HepG2 (cell line): ENCODE results near the gene CHST4. TPM values are rescaled to one million over a fixed set of nuclear protein-coding genes. Genes with fewer than 3 reads are reported as not detected.

Experiments used
- ATAC-seq: fragments of 200-7000 bp; cut with Tn5 transposase; 3 replicates; pipeline ENCODE4 v1.9.1; 2020; ENCODE audit warnings: mild to moderate bottlenecking, moderate library complexity
- BruUV-seq: library from RNA; stranded (reverse); fragments of 400-500 nt; replicated peaks from 2 replicates; lab custom pipeline; 2021; lab: Mats Ljungman, UMichigan
- CTCF ChIA-PET: fragments of 300-600 bp; formaldehyde crosslinking; extraction: SDS; loops from one replicate; lab custom pipeline; 2021; ENCODE audit warnings: low total read pairs, inconsistent platforms, low intra/inter-chr PET ratio; lab: Yijun Ruan, JAX
- POLR2A ChIA-PET: fragments of 350-600 bp; sonication (Branson Sonifier 250); formaldehyde crosslinking; loops from one replicate; lab custom pipeline; 2020; ENCODE audit warnings: antibody characterized with exemption, inconsistent platforms; lab: Yijun Ruan, JAX
- DNase-seq: peaks from one replicate; pipeline ENCODE4 v3.0.0-alpha.2; 2015; ENCODE audit warnings: low spot score
- FAIRE-seq: peaks from 3 replicates; lab custom pipeline; 2011; peaks lifted over from hg19 to GRCh38; lab: Jason Lieb, UNC
- H2AFZ ChIP-seq: one replicate; pipeline ENCODE4 v1.6.1; 2011; ENCODE audit warnings: low read length, inconsistent platforms
- H3K27ac ChIP-seq: fragments of 300-600 bp; 3 replicates; pipeline ENCODE4 v1.8.0; 2011; ENCODE audit warnings: mixed run types, mild to moderate bottlenecking, mixed read lengths, low read length, inconsistent platforms; ENCODE audit not compliant: insufficient read depth; ENCODE audit errors: extremely low read length
- H3K27me3 ChIP-seq, 2 experiments: fragments of 200-600 bp in 1 of 2; 2 replicates in 1 of 2; 3 replicates in 1 of 2; pipeline versions ENCODE4 v1.6.0 to v1.8.0; 2011; ENCODE audit warnings: low read length in 2 of 2, mild to moderate bottlenecking in 2 of 2, moderate library complexity in 2 of 2, inconsistent platforms in 1 of 2; ENCODE audit not compliant: insufficient read depth in 2 of 2, control insufficient read depth in 1 of 2
- H3K36me3 ChIP-seq, 2 experiments: fragments of 200-600 bp in 1 of 2; replicated peaks in 1 of 2; 2 replicates in 1 of 2; 3 replicates in 1 of 2; pipeline versions ENCODE4 v1.5.1 to v1.8.0; 2011; ENCODE audit warnings: low read length in 2 of 2, inconsistent platforms in 1 of 2; ENCODE audit not compliant: insufficient read depth in 2 of 2, control insufficient read depth in 1 of 2
- H3K4me1 ChIP-seq: 2 replicates; pipeline ENCODE4 v1.5.1; 2012; ENCODE audit warnings: low read length, inconsistent platforms; ENCODE audit not compliant: insufficient read depth
- H3K4me2 ChIP-seq: 2 replicates; pipeline ENCODE4 v1.6.0; 2011; ENCODE audit warnings: low read depth, low read length, inconsistent platforms
- H3K4me3 ChIP-seq, 3 experiments: fragments of 200-600 bp in 1 of 3; sonication (generic), shearing (Covaris generic) in 1 of 3; replicated peaks in 1 of 3; 2 replicates each; pipeline ENCODE4 v1.5.1; 2011 to 2016; ENCODE audit warnings: low read length in 3 of 3, inconsistent platforms in 2 of 3, low read depth in 2 of 3, mild to moderate bottlenecking in 2 of 3, control low read depth in 1 of 3, mixed read lengths in 1 of 3; ENCODE audit not compliant: insufficient read depth in 1 of 3
- H3K79me2 ChIP-seq: one replicate; pipeline ENCODE4 v1.6.1; 2011; ENCODE audit warnings: low read length, inconsistent platforms; ENCODE audit not compliant: insufficient read depth
- H3K9ac ChIP-seq: 2 replicates; pipeline ENCODE4 v1.6.0; 2011; ENCODE audit warnings: mild to moderate bottlenecking, low read depth, low read length, inconsistent platforms; ENCODE audit not compliant: insufficient read depth
- H3K9me3 ChIP-seq: 2 replicates; pipeline ENCODE4 v1.5.1; 2012; ENCODE audit warnings: mild to moderate bottlenecking, low read length
- H4K20me1 ChIP-seq: 2 replicates; pipeline ENCODE4 v1.6.0; 2011; ENCODE audit warnings: inconsistent platforms, mild to moderate bottlenecking, low read length, moderate library complexity; ENCODE audit not compliant: insufficient read depth
- ATF2 ChIP-seq: sonication (generic); formaldehyde crosslinking; IDR thresholded peaks from 2 replicates; pipeline ENCODE4 v1.4.0; 2020; ENCODE audit warnings: missing genetic modification reagents
- DBP ChIP-seq: sonication (generic); formaldehyde crosslinking; IDR thresholded peaks from 2 replicates; pipeline ENCODE4 v1.4.0; 2020; ENCODE audit warnings: missing genetic modification reagents; ENCODE audit errors: not compliant biosample characterization
- E2F1 ChIP-seq: sonication (generic); formaldehyde crosslinking; IDR thresholded peaks from 2 replicates; pipeline ENCODE4 v1.5.0; 2020; ENCODE audit warnings: missing genetic modification reagents
- FOXM1 ChIP-seq: sonication (generic); formaldehyde crosslinking; IDR thresholded peaks from 2 replicates; pipeline ENCODE4 v1.5.0; 2020; ENCODE audit warnings: missing genetic modification reagents
- GPBP1L1 ChIP-seq: sonication (generic); formaldehyde crosslinking; IDR thresholded peaks from 2 replicates; pipeline ENCODE4 v1.5.0; 2020; ENCODE audit warnings: mild to moderate bottlenecking, missing genetic modification reagents
- GTF3A ChIP-seq: sonication (generic); formaldehyde crosslinking; conservative IDR thresholded peaks from 2 replicates; pipeline ENCODE4 v1.4.0; 2020; ENCODE audit warnings: mild to moderate bottlenecking, missing genetic modification reagents
- HCFC1 ChIP-seq: fragments of 150-350 bp; IDR thresholded peaks from 2 replicates; pipeline ENCODE4 v1.6.1; 2014; ENCODE audit warnings: low read depth, low read length
- NFE2L2 ChIP-seq: fragments of 150-350 bp; IDR thresholded peaks from 2 replicates; pipeline ENCODE4 v1.6.1; 2014; ENCODE audit warnings: low read length
- NPAS2 ChIP-seq: sonication (generic); formaldehyde crosslinking; IDR thresholded peaks from 2 replicates; pipeline ENCODE4 v1.8.0; 2022; ENCODE audit warnings: mild to moderate bottlenecking, missing genetic modification reagents, borderline replicate concordance
- PRPF4 ChIP-seq: fragments of 200-400 bp; formaldehyde crosslinking; IDR thresholded peaks from 2 replicates; pipeline ENCODE4 v1.6.1; 2016; ENCODE audit warnings: low read length, low read depth; ENCODE audit not compliant: poor library complexity, severe bottlenecking
- WIZ ChIP-seq: sonication (generic); formaldehyde crosslinking; IDR thresholded peaks from 2 replicates; pipeline ENCODE4 v1.5.1; 2020; ENCODE audit warnings: mild to moderate bottlenecking, missing genetic modification reagents
- ZBTB38 ChIP-seq: sonication (generic); formaldehyde crosslinking; IDR thresholded peaks from 2 replicates; pipeline ENCODE4 v1.5.1; 2020; ENCODE audit warnings: mild to moderate bottlenecking, missing genetic modification reagents
- ZNF24 ChIP-seq: fragments of 450-650 bp; IDR thresholded peaks from 2 replicates; pipeline ENCODE4 v1.6.1; 2017; ENCODE audit warnings: antibody characterized with exemption, mild to moderate bottlenecking
- ZNF44 ChIP-seq: sonication (generic); formaldehyde crosslinking; IDR thresholded peaks from 2 replicates; pipeline ENCODE4 v1.5.1; 2020; ENCODE audit warnings: mild to moderate bottlenecking, missing genetic modification reagents
- WGBS: methylation state at CpG from one replicate; pipeline ENCODE4 v1.1.6; 2017; ENCODE audit warnings: low lambda C conversion rate; 5-methylcytosine and 5-hydroxymethylcytosine counted together
- in situ Hi-C: cut with HindIII; loops from 2 replicates; pipeline ENCODE4 v1.10.0; 2017; ENCODE audit warnings: low pct_unique_long_range_greater_than_20kb; ENCODE audit not compliant: extremely low pct_ligation_motif_present
- intact Hi-C: fragments of 100-400 bp; cut with micrococcal nuclease; formaldehyde crosslinking; loops from one replicate; pipeline ENCODE4 v1.10.0; 2022; ENCODE audit not compliant: unreplicated experiment
- polyA plus RNA-seq, 8 experiments: library from polyadenylated mRNA; depleted of rRNA in 3 of 8; stranded (reverse) in 7 of 8; unstranded in 1 of 8; fragments of >200 nt; fragmentation: Illumina TruSeq in 4 of 8; extraction: Trizol in 4 of 8; gene quantifications; 2 replicates each; pipeline versions ENCODE4 v1.2.1 to v1.2.3, GENCODE V29; 2011 to 2016; ENCODE audit warnings: low read depth in 4 of 8, missing spikeins in 1 of 8, mixed read lengths in 1 of 8; ENCODE audit not compliant: insufficient read depth in 1 of 8
- total RNA-seq, 5 experiments: library from RNA; depleted of rRNA; stranded (reverse); fragments of >200 nt; fragmentation: Illumina TruSeq; extraction: Trizol; gene quantifications; 2 replicates each; pipeline ENCODE4 v1.2.3, GENCODE V29; 2016; ENCODE audit warnings: low read depth in 1 of 5
- TF ChIP-seq, protein P1 (sequence below): sonication (generic); formaldehyde crosslinking; IDR thresholded peaks from 2 replicates; pipeline ENCODE4 v1.5.0; 2020; ENCODE audit warnings: mild to moderate bottlenecking, missing genetic modification reagents

The CHST4 gene
- total and polyA plus RNA-seq, 2 of the 13 experiments (the other 11 are each of a cell fraction or from before 2014, with no cell fraction given) = not detected

DNA sequence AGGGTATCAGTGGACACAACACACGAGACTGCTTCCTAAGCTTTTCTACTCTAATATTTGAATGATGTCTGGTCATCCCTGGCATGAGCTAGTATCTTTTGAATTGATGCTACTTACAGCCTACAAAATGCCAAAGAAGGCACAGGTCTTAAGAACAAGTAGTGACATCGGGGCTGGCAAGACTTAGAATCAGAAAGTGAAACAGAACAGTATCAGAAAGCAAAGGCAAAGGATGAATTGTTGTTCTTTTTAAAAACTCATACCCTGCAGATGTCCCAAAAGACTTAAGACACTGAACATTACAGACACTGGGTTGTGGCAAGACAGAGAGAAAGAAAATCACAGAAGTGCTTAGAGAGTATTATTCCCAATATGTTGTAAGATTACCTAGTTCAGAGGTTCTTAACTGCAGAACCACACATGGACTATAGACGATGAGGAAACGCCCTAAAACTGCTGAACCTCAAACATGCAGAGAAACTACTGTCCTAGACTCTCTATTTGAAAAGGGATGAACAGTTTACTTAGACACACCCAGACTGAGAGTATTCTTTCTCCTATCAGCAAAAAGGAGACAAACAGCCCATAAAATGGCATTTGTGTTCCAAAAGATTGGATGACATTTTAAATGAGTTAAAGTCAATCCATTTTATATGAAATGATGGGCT lies 49.6 kb upstream of the CHST4 start:
- no peak overlapping the region for H3K27ac ChIP-seq
- ATAC-seq = no peak
- no peaks in the 10 kb centered on the region for H3K4me1 ChIP-seq
- BruUV-seq = no TSS peak
- H3K9me3 ChIP-seq = no peaks in the 10 kb centered on the region
- H3K4me3 ChIP-seq = no peak overlapping the region
- FAIRE-seq = no peak
- in situ Hi-C loops = no loop called here
- intact Hi-C loops = no loop called here
- WGBS = 87% methylated on average over 4 of the region's 4 CpGs
- no peak overlapping the region for H2AFZ ChIP-seq
- H3K36me3 ChIP-seq = peaks cover 9 to 30% of the 10 kb centered on the region in 2 experiments
- H3K4me2 ChIP-seq = no peak overlapping the region
- ChIA-PET POLR2A (interaction anchor here (1.4 to 2.1 kb wide), 2 partner anchors 7 to 14 kb away, joined by 4 to 6 read pairs; partner anchors contain the start of gene ZNF23), CTCF (interaction anchor here (0.7 kb wide), 1 partner anchor 169 kb away, joined by 3 read pairs; no protein-coding TSS in a partner anchor)
- no peak overlapping the region for H3K9ac ChIP-seq
- no peak for TF ChIP-seq NPAS2
- TF ChIP-seq, protein P1, sequence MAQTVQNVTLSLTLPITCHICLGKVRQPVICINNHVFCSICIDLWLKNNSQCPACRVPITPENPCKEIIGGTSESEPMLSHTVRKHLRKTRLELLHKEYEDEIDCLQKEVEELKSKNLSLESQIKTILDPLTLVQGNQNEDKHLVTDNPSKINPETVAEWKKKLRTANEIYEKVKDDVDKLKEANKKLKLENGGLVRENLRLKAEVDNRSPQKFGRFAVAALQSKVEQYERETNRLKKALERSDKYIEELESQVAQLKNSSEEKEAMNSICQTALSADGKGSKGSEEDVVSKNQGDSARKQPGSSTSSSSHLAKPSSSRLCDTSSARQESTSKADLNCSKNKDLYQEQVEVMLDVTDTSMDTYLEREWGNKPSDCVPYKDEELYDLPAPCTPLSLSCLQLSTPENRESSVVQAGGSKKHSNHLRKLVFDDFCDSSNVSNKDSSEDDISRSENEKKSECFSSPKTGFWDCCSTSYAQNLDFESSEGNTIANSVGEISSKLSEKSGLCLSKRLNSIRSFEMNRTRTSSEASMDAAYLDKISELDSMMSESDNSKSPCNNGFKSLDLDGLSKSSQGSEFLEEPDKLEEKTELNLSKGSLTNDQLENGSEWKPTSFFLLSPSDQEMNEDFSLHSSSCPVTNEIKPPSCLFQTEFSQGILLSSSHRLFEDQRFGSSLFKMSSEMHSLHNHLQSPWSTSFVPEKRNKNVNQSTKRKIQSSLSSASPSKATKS = no peak
- TF ChIP-seq ZNF44 = no peak
- no peak for TF ChIP-seq PRPF4
- no peak for TF ChIP-seq E2F1 (CRISPR knock-in tag)
- TF ChIP-seq FOXM1 = no peak
- TF ChIP-seq WIZ (CRISPR knock-in tag) = no peak
- TF ChIP-seq ATF2 (CRISPR knock-in tag) = no peak
- TF ChIP-seq GPBP1L1 (CRISPR knock-in tag) = no peak
- TF ChIP-seq NFE2L2 = no peak
- TF ChIP-seq ZBTB38 (CRISPR knock-in tag) = no peak
- no peak for TF ChIP-seq DBP
- no peak for TF ChIP-seq ZNF24
- no peak for TF ChIP-seq GTF3A (CRISPR knock-in tag)
- TF ChIP-seq HCFC1 = no peak
- DNase-seq = no peak
- H3K27me3 ChIP-seq = no peaks in the 10 kb centered on the region
- no peaks in the 10 kb centered on the region for H4K20me1 ChIP-seq
- no peaks in the 10 kb centered on the region for H3K79me2 ChIP-seq
